ENCODE results near the gene TM9SF1. TPM values are rescaled to one million over a fixed set of nuclear protein-coding genes. Genes with fewer than 3 reads are reported as not detected.

Gene TM9SF1
- total and polyA plus RNA-seq, 2 of the 13 experiments (the other 11 are each of a cell fraction or from before 2014, with no cell fraction given) = 83.2 to 110 TPM

DNA sequence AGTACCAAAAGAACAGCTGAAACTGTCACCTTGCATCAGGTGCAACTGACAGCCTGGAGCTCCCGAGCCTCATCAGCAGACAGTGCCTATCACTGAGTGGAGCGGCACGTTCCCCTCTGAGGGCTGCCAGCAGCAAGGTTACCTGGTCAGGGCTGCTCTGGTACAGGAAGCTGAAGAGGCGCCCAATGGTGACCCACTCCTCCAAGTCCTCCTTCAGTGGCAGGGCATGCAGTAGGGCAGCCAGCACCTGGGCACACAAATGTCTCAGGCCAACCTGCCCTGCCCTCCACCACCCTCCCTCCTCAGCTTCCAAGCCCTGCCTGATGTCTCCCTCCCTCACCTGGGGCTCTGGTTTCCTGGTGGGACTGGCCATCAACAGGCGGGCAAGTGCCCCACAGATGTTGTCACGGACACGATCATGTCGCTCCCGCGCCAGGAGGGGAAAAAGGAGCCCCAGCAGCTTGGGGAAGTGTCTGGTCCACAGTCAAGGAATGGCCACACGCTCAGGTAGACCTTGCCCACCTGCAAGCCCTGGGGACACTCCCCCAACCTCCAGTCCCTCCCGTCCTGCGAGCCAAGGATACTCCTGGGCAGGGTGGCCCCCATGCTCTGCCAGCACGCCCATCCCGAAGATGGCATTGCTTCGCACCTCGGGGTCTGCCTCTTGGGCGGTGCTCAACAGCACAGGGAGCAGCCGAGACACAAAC lies 13.7 kb downstream of the TM9SF1 start (continued):
- TF ChIP-seq ETV5 (CRISPR knock-in tag; IDR thresholded peaks at IDR 0.05; ENCODE audit: borderline replicate concordance) (no peak), ZBTB42 (CRISPR knock-in tag; IDR thresholded peaks at IDR 0.05) (no peak), ADNP (CRISPR knock-in tag; IDR thresholded peaks at IDR 0.05) (no peak), NR3C1 (CRISPR knock-in tag; IDR thresholded peaks at IDR 0.05) (no peak), PCBP1 (IDR thresholded peaks at IDR 0.05; ENCODE audit: borderline replicate concordance, low read depth, low read length) (no peak), ZNF17 (CRISPR knock-in tag; IDR thresholded peaks at IDR 0.05) (no peak), FOSL2 (CRISPR knock-in tag; IDR thresholded peaks at IDR 0.05) (no peak), YEATS2 (CRISPR knock-in tag; IDR thresholded peaks at IDR 0.05; ENCODE audit: borderline replicate concordance) (no peak), ZNF382 (CRISPR knock-in tag; IDR thresholded peaks at IDR 0.05; ENCODE audit: borderline replicate concordance) (no peak), ZNF383 (CRISPR knock-in tag; IDR thresholded peaks at IDR 0.05; ENCODE audit: borderline replicate concordance) (no peak)
- TF ChIP-seq, protein P1, sequence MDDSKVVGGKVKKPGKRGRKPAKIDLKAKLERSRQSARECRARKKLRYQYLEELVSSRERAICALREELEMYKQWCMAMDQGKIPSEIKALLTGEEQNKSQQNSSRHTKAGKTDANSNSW (CRISPR knock-in tag; IDR thresholded peaks at IDR 0.05; ENCODE audit: borderline replicate concordance) = no peak
- TF ChIP-seq, protein P2, sequence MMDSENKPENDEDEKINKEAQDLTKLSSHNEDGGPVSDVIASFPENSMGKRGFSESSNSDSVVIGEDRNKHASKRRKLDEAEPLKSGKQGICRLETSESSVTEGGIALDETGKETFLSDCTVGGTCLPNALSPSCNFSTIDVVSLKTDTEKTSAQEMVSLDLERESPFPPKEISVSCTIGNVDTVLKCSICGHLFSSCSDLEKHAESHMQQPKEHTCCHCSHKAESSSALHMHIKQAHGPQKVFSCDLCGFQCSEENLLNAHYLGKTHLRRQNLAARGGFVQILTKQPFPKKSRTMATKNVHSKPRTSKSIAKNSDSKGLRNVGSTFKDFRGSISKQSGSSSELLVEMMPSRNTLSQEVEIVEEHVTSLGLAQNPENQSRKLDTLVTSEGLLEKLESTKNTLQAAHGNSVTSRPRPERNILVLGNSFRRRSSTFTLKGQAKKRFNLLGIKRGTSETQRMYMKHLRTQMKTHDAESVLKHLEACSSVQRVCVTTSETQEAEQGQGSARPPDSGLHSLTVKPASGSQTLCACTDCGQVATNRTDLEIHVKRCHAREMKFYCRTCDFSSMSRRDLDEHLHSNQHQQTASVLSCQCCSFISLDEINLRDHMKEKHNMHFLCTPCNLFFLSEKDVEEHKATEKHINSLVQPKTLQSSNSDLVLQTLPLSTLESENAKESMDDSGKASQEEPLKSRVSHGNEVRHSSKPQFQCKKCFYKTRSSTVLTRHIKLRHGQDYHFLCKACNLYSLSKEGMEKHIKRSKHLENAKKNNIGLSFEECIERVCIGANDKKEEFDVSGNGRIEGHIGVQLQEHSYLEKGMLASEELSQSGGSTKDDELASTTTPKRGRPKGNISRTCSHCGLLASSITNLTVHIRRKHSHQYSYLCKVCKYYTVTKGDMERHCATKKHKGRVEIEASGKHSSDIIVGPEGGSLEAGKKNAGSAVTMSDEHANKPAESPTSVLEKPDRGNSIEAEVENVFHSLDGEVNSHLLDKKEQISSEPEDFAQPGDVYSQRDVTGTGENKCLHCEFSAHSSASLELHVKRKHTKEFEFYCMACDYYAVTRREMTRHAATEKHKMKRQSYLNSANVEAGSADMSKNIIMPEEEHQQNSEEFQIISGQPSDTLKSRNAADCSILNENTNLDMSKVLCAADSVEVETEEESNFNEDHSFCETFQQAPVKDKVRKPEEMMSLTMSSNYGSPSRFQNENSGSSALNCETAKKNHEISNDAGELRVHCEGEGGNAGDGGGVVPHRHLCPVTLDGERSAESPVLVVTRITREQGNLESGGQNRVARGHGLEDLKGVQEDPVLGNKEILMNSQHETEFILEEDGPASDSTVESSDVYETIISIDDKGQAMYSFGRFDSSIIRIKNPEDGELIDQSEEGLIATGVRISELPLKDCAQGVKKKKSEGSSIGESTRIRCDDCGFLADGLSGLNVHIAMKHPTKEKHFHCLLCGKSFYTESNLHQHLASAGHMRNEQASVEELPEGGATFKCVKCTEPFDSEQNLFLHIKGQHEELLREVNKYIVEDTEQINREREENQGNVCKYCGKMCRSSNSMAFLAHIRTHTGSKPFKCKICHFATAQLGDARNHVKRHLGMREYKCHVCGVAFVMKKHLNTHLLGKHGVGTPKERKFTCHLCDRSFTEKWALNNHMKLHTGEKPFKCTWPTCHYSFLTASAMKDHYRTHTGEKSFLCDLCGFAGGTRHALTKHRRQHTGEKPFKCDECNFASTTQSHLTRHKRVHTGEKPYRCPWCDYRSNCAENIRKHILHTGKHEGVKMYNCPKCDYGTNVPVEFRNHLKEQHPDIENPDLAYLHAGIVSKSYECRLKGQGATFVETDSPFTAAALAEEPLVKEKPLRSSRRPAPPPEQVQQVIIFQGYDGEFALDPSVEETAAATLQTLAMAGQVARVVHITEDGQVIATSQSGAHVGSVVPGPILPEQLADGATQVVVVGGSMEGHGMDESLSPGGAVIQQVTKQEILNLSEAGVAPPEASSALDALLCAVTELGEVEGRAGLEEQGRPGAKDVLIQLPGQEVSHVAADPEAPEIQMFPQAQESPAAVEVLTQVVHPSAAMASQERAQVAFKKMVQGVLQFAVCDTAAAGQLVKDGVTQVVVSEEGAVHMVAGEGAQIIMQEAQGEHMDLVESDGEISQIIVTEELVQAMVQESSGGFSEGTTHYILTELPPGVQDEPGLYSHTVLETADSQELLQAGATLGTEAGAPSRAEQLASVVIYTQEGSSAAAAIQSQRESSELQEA (CRISPR knock-in tag; IDR thresholded peaks at IDR 0.05; ENCODE audit: not compliant biosample characterization) = no peak
- TF ChIP-seq, protein P3, sequence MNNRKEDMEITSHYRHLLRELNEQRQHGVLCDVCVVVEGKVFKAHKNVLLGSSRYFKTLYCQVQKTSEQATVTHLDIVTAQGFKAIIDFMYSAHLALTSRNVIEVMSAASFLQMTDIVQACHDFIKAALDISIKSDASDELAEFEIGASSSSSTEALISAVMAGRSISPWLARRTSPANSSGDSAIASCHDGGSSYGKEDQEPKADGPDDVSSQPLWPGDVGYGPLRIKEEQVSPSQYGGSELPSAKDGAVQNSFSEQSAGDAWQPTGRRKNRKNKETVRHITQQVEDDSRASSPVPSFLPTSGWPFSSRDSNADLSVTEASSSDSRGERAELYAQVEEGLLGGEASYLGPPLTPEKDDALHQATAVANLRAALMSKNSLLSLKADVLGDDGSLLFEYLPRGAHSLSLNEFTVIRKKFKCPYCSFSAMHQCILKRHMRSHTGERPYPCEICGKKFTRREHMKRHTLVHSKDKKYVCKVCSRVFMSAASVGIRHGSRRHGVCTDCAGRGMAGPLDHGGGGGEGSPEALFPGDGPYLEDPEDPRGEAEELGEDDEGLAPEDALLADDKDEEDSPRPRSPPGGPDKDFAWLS (CRISPR knock-in tag; IDR thresholded peaks at IDR 0.05; ENCODE audit: borderline replicate concordance) = no peak
- TF ChIP-seq, protein P4, sequence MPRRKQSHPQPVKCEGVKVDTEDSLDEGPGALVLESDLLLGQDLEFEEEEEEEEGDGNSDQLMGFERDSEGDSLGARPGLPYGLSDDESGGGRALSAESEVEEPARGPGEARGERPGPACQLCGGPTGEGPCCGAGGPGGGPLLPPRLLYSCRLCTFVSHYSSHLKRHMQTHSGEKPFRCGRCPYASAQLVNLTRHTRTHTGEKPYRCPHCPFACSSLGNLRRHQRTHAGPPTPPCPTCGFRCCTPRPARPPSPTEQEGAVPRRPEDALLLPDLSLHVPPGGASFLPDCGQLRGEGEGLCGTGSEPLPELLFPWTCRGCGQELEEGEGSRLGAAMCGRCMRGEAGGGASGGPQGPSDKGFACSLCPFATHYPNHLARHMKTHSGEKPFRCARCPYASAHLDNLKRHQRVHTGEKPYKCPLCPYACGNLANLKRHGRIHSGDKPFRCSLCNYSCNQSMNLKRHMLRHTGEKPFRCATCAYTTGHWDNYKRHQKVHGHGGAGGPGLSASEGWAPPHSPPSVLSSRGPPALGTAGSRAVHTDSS (CRISPR knock-in tag; conservative IDR thresholded peaks at IDR 0.05) = no peak
- TF ChIP-seq, protein P5, sequence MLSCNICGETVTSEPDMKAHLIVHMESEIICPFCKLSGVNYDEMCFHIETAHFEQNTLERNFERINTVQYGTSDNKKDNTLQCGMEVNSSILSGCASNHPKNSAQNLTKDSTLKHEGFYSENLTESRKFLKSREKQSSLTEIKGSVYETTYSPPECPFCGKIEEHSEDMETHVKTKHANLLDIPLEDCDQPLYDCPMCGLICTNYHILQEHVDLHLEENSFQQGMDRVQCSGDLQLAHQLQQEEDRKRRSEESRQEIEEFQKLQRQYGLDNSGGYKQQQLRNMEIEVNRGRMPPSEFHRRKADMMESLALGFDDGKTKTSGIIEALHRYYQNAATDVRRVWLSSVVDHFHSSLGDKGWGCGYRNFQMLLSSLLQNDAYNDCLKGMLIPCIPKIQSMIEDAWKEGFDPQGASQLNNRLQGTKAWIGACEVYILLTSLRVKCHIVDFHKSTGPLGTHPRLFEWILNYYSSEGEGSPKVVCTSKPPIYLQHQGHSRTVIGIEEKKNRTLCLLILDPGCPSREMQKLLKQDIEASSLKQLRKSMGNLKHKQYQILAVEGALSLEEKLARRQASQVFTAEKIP (CRISPR knock-in tag; IDR thresholded peaks at IDR 0.05; ENCODE audit: borderline replicate concordance) = no peak
